GM18502 (cell line): ENCODE data around the gene GRIN2B.

Source experiments
- ATAC-seq: cut with Tn5 transposase; IDR thresholded peaks from one replicate; pipeline ENCODE4 v1.9.1; 2021; ENCODE audit warnings: mild to moderate bottlenecking; ENCODE audit not compliant: unreplicated experiment, poor library complexity

GRIN2B gene

DNA sequence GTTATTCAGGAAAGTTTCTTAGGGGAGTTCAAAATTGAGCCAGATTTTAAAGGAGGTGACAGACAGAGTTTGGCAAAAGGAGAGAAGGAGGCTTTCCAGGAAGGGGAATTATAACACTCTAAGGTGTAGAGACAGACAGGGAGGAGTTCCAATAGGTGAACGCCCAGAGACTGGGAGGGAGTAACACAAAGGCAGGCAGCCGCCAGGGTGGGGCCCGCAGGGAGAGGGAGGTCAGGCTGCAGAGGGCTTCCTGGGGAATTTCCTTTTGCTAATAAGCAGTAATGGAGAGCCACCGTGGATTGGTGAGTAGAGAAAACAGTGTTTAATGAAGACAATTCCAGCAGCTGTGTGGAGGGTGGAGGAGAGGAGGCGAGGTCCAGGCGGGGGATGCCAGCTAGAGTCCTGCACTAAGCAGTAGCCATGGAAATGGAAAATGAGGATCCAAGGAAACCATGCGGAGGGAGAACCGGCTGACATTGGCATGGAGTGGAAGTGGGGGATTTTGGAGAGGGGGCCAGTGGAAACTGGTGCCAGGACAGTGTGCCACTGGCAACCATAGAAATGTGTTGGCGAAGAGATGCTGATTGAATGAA is 22.2 kb downstream of the GRIN2B start:
- no peak for ATAC-seq

DNA sequence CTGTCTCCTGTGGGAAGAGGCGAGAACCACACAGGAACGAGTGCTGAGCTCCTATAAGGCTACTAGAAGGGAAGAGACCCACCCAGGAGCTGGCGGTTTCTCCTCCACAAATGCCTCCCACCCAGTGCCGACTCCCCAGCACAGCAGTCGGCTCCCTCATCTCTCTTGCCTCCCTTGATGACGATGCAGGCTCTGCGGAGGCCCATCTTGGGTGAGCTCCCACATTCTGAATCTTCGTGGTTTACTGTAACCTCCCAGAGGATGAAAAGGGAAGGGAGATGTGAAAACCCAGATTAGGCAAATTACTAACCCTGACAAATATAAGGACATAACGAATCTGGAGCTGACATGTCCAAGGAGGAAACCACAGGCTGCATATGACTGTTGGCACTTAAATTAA is 23.8 kb downstream of the GRIN2B start:
- ATAC-seq, result no peak

DNA sequence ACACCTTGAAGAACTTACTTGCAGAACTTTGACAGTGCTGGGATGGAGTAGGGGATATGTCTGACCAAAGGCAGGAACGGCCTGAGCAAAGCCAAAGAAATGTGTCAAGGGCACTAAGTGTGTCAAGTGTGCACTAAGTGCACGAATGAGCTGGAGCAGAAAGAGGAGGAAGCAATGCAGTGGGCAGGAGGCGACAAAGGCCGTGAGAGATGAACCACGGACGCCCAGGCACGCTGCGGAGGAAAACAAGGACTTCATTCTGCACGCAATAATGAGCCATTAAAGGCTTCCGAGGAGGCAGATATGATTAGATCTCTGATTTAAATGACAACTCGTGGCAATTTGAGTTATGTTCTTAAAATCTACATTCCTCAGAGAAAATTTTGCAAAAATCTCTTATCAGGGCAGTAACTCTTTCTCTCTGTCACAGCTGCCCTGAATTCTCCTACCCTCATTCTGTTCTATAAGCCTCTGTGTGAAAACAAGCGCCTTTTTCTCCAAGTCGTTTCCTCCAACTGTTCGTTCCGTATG is 25.3 kb downstream of the GRIN2B start:
- no peak for ATAC-seq

DNA sequence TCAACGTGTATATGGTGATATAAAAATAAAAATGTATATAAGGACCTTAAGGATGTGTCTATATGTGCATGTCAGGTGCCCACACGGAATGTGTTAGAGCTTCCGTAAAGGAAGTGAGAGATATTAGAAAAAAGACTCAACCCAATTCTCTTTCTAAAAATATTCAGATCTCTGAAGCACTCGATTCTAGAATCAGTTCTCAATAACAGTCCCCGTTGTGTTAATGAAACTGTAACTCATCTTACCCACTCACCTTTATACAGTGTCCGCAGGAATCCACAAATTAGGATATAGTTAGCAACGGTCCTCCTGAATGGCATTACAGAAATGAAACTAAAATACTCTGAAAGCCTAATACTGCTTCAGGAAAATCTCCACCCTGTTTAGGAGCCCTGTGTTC is 29.3 kb downstream of the GRIN2B start:
- no peak for ATAC-seq

DNA sequence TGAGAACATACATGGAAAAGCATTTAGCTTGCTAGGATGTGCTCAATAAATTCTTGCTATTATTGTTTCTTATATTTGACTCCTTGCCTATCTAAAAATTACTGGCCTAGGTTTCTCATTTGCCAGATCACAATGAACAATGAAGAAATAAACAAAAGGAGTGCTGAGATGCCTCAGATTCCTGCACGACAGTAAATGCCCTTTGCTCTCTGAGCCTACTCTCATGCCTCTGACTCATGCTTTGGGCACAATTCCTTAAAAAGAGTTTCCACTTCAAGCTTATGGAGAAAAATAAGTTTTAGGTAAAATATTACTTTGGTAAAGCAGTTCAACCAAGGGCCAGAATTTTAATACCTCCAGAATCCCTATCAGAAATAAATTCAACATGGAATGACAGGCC is 30.9 kb downstream of the GRIN2B start:
- ATAC-seq, result no peak

DNA sequence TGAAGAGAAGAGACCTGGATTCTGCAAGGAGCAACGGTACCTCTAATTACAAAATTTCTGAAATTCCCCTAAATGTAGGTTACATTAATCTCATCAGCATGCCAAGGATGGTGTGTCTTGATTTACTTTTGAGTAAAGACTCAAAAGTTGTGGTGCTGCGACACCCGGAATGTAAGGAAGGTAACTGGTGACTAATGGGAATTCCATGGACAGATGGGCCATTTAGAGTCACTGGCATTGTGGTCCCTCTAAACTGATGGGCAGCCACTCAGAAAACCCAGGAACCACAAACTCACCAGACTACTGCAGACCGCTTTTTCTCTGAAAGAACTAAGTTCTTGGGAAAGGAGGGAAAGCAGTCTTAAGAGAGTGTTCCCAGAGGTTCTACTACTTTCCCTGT is 32.8 kb downstream of the GRIN2B start:
- no peak for ATAC-seq

DNA sequence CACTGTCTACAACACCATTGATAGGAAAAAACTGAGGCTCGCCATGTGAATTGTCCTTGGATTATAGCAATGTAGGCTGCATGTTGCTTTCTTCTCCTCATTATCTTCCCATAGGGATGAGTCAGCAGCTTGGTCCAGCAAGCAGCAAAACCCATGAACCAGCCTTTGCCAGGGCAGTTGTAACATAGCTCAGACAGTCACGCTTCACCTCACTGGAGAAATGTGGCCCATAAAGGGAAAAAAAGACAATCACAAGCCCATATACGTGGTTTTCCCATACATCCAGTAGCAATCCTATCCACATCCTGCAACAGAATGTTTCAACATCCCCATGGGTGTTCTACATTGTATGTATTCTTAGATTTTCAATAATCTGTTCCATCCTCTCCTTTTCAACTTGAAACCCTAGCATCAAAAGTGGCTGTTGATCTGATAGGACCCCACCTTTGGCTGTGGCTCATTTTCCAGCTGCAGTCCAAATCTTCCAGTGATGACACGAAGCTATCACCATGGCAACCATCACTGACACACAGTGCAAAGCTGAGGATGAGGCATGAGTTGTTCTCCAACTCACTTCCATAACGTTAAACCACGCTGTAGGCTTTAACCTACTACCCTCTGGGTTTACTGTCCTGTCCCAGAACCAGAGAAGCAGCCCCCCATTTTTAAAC is 34.0 kb downstream of the GRIN2B start:
- no peak for ATAC-seq

DNA sequence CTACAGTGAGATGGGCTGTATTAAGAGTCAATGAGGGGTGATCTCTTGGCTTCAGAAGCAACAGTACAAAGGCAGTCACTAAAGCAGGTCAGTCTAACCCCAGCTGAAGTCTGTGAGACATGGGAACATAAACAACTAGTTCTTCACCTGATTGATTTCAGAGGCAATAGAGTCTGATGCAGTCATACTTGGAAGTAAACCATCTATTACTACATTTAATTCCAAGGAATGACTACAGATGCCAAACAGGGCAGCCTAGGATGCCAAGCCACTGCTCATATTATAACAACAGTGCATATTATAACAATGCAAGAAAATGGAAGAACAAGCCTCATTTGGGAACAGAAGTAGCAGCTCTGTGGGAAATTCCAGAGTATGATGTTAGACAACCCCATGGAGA is 35.8 kb downstream of the GRIN2B start:
- no peak for ATAC-seq

DNA sequence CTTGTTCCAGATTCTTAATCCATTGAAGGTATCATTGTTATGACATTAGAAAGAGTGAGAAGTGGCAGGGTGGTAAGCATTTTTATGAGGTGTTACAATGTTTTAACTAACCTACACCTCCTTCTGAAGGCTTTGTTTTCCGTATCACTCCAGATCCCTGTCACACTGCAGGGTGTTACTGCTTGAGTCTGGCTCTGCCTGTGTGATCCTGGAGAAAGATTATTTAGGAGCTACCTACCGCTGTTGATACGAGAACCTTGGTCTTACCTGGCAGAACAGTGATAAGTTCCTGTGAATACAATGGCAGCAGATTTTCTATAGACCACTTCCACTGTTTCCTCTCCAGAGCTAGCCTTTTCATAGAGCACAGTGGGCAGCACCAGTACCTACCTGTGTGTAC is 36.2 kb downstream of the GRIN2B start:
- no peak for ATAC-seq

DNA sequence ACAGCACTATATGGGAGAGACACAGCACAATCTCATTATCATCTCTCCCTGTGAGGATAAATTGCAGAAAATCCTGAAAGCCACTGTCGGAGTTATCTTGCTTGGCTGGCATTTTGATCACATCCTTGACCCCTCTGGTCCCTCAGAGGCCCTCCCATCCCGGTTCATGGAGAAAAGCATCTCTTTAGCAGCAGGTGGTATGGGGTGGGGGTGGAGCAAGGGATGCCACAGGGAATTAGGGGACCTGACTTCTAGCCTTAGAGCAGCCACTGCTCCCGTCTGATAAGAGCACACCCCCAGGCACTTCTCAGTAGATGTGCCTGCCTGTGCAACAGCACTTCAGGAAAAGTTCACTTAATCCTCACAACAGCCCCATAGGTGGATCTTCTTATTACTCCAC is 38.6 kb downstream of the GRIN2B start:
- no peak for ATAC-seq

DNA sequence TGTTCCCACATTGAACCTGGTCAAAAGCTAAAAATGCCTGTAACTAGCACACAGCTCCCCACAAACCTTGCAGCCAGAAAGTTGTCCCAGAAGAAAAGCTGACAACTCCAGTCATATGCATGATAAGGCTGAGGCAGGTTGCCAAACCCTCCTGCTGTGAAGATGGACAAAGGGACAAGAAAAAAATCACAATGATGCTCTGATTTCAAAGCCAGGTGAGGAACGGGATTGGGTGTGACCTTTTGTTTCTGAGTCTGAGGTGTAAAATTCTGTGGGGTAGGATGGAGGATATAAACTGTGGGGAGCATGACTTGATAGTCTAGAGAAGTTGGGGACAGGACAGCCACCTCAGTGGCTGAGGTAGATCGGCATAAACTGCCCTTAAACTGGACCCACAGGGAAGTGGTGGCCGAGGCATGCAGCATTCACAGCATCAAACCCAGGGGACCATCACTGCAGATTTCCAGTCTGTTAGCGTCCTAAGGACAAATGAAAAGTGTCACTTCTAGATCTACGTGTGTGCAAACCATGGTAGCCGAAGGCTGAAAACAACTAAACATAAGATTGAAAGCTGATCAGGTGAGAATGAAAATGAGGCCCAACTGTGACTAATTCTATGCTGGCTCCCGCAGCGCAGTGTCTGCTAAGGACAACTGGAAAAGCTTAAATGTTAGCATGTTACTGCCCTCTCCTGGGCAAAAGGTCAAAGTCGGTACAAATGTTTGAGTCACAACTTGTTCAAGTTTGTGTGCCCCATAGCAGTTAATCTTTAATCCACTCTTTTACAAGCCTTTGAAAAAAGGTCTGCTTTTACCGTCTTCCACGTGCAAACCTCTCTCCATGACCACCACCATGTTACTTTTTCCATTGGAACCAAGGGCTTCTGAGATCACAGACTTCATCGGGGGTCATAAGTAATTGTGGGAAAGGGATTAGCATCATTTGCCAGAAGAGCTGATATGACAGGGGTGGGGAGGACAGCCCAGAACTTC is 39.8 kb downstream of the GRIN2B start:
- ATAC-seq, result peak; percentile 81

DNA sequence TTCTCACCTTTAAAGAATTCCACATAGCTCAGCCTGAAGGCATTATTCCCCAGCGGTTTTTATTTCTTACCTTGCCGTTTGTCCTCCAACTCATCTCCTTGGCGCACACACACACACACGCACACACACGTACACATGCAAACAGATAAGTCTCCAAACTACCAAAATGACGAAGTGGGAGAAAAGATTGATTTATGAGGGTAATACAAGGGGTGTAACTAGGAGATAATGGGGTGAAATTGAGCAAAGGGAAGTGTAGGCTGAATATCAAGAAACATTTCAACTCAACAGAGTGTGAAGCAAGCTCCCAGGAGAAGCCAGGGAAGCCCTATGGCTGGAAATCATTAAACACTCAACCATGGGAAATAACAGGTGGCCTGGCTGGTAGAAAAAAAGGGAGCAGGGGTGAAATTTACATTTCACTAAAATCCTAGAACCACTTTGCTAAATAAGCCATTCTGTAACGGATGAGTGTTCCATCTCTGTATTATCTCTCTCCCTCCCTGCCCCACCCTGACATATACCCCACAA is 41.0 kb downstream of the GRIN2B start:
- no peak for ATAC-seq

DNA sequence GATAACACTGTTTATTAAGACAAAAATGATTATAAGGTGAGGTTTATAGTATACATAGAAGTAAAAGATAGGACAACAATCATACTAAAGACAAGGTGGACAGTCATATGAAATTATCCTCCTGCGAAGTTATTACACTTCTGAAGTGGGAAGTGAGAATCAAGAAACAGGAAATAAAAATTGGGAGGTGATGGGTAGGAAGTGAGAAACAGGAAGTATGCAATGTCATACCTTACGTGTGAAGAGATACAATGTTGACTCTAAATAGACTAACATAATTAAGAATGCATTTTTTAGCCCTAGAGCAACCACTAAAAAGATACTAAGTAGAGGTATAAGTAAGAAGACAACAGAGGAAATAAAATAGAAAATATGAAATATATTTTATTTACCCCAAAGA is 43.7 kb downstream of the GRIN2B start:
- ATAC-seq, result no peak

DNA sequence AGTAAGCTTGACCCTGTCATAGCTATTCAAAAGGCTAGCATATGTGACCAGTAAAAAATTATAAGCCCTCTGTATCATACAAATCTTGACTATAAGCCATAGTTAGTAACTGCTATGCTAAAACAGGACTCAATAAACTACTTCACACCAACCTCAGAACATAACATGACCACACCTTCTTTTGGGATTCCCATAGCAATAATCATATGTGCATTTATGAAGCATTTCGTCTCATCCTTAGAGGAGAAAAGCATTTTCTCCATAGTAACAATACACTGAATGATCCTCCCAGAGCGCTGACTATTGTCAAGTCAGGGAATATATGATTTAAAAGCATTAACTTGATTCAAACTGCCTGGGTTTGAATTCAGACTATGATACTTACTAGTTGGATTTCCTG is 46.2 kb downstream of the GRIN2B start:
- ATAC-seq, result no peak
